HCEC 1CT (cell line): ENCODE data around the gene UBE2F.
"Not testable (repeated sequence)": the region's sequence is repeated elsewhere in the genome, so short reads cannot be mapped to it uniquely, and the experiment has no call there.

Experiments
- DNase-seq: peaks from one replicate; pipeline ENCODE4 v3.0.0-alpha.2; 2017

Gene UBE2F

GRCh38 chr2:237980751-237981150 is 13.9 kb downstream of the UBE2F start:
- DNase-seq: no peak

GRCh38 chr2:237981621-237982020 is 14.8 kb downstream of the UBE2F start:
- DNase-seq: not testable (repeated sequence)

- DNase-seq: no peak
Observed at GRCh38 chr2:237982039-237982725, 15.4 kb downstream of the UBE2F start.

- DNase-seq: no peak
Observed at GRCh38 chr2:237983922-237984321, 17.1 kb downstream of the UBE2F start.

- no peak for DNase-seq
Observed at GRCh38 chr2:237987268-237987667, 20.5 kb downstream of the UBE2F start.

- no peak for DNase-seq
Observed at GRCh38 chr2:237993701-237994100, 26.9 kb downstream of the UBE2F start.

- DNase-seq: no peak
Observed at GRCh38 chr2:237995036-237995435, 28.2 kb downstream of the UBE2F start.

- DNase-seq: peak; percentile 84
Observed at GRCh38 chr2:237996021-237996593, 29.3 kb downstream of the UBE2F start.

GRCh38 chr2:237997521-237997920 is 30.7 kb downstream of the UBE2F start:
- no peak for DNase-seq

- DNase-seq: no peak
Observed at GRCh38 chr2:237998530-237998929, 31.7 kb downstream of the UBE2F start.

GRCh38 chr2:238003234-238004031 is 36.6 kb downstream of the UBE2F start:
- no peak for DNase-seq

GRCh38 chr2:238004077-238004830 is 37.4 kb downstream of the UBE2F start:
- no peak for DNase-seq

- no peak for DNase-seq
Observed at GRCh38 chr2:238005528-238005927, 38.7 kb downstream of the UBE2F start.

- DNase-seq: no peak
Observed at GRCh38 chr2:238006510-238006909, 39.7 kb downstream of the UBE2F start.

GRCh38 chr2:238007924-238008323 is 41.1 kb downstream of the UBE2F start:
- no peak for DNase-seq

GRCh38 chr2:238009563-238009962 is 42.7 kb downstream of the UBE2F start:
- DNase-seq: no peak

GRCh38 chr2:238010572-238010971 is 43.8 kb downstream of the UBE2F start:
- no peak for DNase-seq

GRCh38 chr2:238013806-238014205 is 47.0 kb downstream of the UBE2F start:
- no peak for DNase-seq

GRCh38 chr2:238015705-238016104 is 48.9 kb downstream of the UBE2F start:
- no peak for DNase-seq

- no peak for DNase-seq
Observed at GRCh38 chr2:238016526-238016925, 49.7 kb downstream of the UBE2F start.

GRCh38 chr2:238019962-238020361 is 53.1 kb downstream of the UBE2F start:
- DNase-seq: no peak

GRCh38 chr2:238020816-238021215 is 54.0 kb downstream of the UBE2F start:
- no peak for DNase-seq

- DNase-seq: peak; percentile 22
Observed at GRCh38 chr2:238021327-238021726, 54.5 kb downstream of the UBE2F start.
